Esophagus squamous epithelium (tissue), 5 donors: ENCODE data around the gene ARHGAP12. TPM values are rescaled to one million over a fixed set of nuclear protein-coding genes. Genes with fewer than 3 reads are reported as not detected.

Experiments
- DNase-seq: peaks from one replicate; lab custom pipeline; 2025; lab: John Stamatoyannopoulos, UW
- H3K27ac ChIP-seq, 4 donors: fragments of 200-600 bp; sonication (generic); one replicate each; pipeline ENCODE4 v1.5.1; 2016 to 2019; ENCODE audit warnings: mild to moderate bottlenecking in 1 of 4
- H3K27me3 ChIP-seq, 4 donors: fragments of 200-600 bp; sonication (generic); 1 replicate in 3 of 4; 2 replicates in 1 of 4; pipeline versions ENCODE4 v1.5.1 to v1.6.0; 2017 to 2021; ENCODE audit warnings: antibody characterized with exemption in 1 of 4
- H3K36me3 ChIP-seq, 3 donors: fragments of 200-600 bp; sonication (generic); one replicate each; pipeline ENCODE4 v1.5.1; 2016 to 2019
- H3K4me1 ChIP-seq, 3 donors: fragments of 200-600 bp; sonication (generic); one replicate each; pipeline ENCODE4 v1.5.1; 2017 to 2019
- H3K4me3 ChIP-seq, 4 donors: fragments of 200-600 bp; sonication (generic); 1 replicate in 3 of 4; 2 replicates in 1 of 4; pipeline ENCODE4 v1.5.1; 2016 to 2019; ENCODE audit warnings: mild to moderate bottlenecking in 2 of 4, moderate library complexity in 1 of 4
- H3K9me3 ChIP-seq, 3 donors: fragments of 200-600 bp; sonication (generic); one replicate each; pipeline ENCODE4 v1.5.1; 2016 to 2019
- CTCF ChIP-seq, 6 experiments: fragments of 450-650 bp in 4 of 6; fragments of 200-600 bp in 2 of 6; sonication (generic) in 2 of 6; IDR thresholded peaks; one replicate each; pipeline ENCODE4 v1.5.1; 2016 to 2019; ENCODE audit warnings: antibody characterized with exemption in 6 of 6, mild to moderate bottlenecking in 4 of 6, moderate library complexity in 4 of 6
- POLR2A ChIP-seq, 4 donors: fragments of 450-650 bp; IDR thresholded peaks; one replicate each; pipeline ENCODE4 v1.6.1; 2017; ENCODE audit warnings: antibody characterized with exemption in 4 of 4, mild to moderate bottlenecking in 4 of 4, moderate library complexity in 3 of 4
- WGBS, 2 donors: methylation state at CpG; one replicate each; pipeline ENCODE4 v1.1.5; 2018; 5-methylcytosine and 5-hydroxymethylcytosine counted together
- intact Hi-C: fragments of 100-400 bp; cut with DNase I; formaldehyde crosslinking; loops from one replicate; pipeline ENCODE4 v1.15.0; 2022
- total RNA-seq, 4 donors: library from RNA; depleted of rRNA; stranded (reverse); fragments of >200 nt; gene quantifications; one replicate each; pipeline ENCODE4 v1.1.0, GENCODE V29; 2016
- donor health status: DM: yes; HTN: yes; CAD: no.

ARHGAP12 gene
- total RNA-seq, 4 donors from 2014 or later, result 8.5 to 31.3 (median 16.9) TPM

- no peaks in the 10 kb centered on the region for H3K27me3 ChIP-seq
- intact Hi-C loops, result no loop called here
- DNase-seq, result no peak
- no peaks in the 10 kb centered on the region for H3K4me1 ChIP-seq
- no peak overlapping the region for H3K27ac ChIP-seq
- no peaks in the 10 kb centered on the region for H3K9me3 ChIP-seq
- TF ChIP-seq CTCF (IDR thresholded peaks at IDR 0.05), result no peak
- TF ChIP-seq POLR2A (IDR thresholded peaks at IDR 0.05), result no peak
- no peak overlapping the region for H3K4me3 ChIP-seq
- peaks cover 0 to 3% (median 0%) of the 10 kb centered on the region in 3 donors for H3K36me3 ChIP-seq
Measured at GRCh38 chr10:31847515-31847914, 81.1 kb downstream of the ARHGAP12 start.

GRCh38 chr10:31838709-31839108, 89.9 kb downstream of the ARHGAP12 start:
- Histone ChIP-seq H3K9me3 (no peaks in the 10 kb centered on the region), H3K36me3 (peaks cover 0 to 10% (median 0%) of the 10 kb centered on the region in 3 donors), H3K4me1 (no peaks in the 10 kb centered on the region), H3K27me3 (no peaks in the 10 kb centered on the region), H3K27ac (no peak overlapping the region), H3K4me3 (no peak overlapping the region)
- WGBS, 2 donors, result 93 to 97% methylated on average over 7 of the region's 7 CpGs
- intact Hi-C loops, result no loop called here
- no peak for TF ChIP-seq POLR2A (IDR thresholded peaks at IDR 0.05)
- TF ChIP-seq CTCF (IDR thresholded peaks at IDR 0.05), result no peak
- no peak for DNase-seq

GRCh38 chr10:31838065-31838464, 90.6 kb downstream of the ARHGAP12 start:
- DNase-seq, result no peak
- Histone ChIP-seq H3K27me3 (no peaks in the 10 kb centered on the region), H3K9me3 (no peaks in the 10 kb centered on the region), H3K27ac (no peak overlapping the region), H3K36me3 (peaks cover 0 to 10% (median 0%) of the 10 kb centered on the region in 3 donors), H3K4me1 (no peaks in the 10 kb centered on the region), H3K4me3 (no peak overlapping the region)
- intact Hi-C loops, result no loop called here
- WGBS, 2 donors, result 92% methylated on average over 1 of the region's 1 CpG
- no peak for TF ChIP-seq CTCF (IDR thresholded peaks at IDR 0.05)
- TF ChIP-seq POLR2A (IDR thresholded peaks at IDR 0.05), result no peak

- TF ChIP-seq CTCF (IDR thresholded peaks at IDR 0.05) (peak in 4 of 6 experiments; percentile 34 to 58 (median 44)), POLR2A (IDR thresholded peaks at IDR 0.05) (no peak)
Measured at GRCh38 chr10:31836569-31837406, 91.8 kb downstream of the ARHGAP12 start.

GRCh38 chr10:31833753-31834152, 94.9 kb downstream of the ARHGAP12 start:
- no peak for TF ChIP-seq POLR2A (IDR thresholded peaks at IDR 0.05)
- TF ChIP-seq CTCF (IDR thresholded peaks at IDR 0.05), result no peak
- no peak overlapping the region for H3K27ac ChIP-seq
- no peak for DNase-seq

More at GRCh38 chr10:31836569-31837406, 91.8 kb downstream of the ARHGAP12 start:
- no peak overlapping the region for H3K4me3 ChIP-seq
- H3K27me3 ChIP-seq, result no peaks in the 10 kb centered on the region
- intact Hi-C loops, result no loop called here
- no peak for DNase-seq
- peaks cover 0 to 10% (median 0%) of the 10 kb centered on the region in 3 donors for H3K36me3 ChIP-seq
- no peak overlapping the region for H3K27ac ChIP-seq
- no peaks in the 10 kb centered on the region for H3K9me3 ChIP-seq
- no peaks in the 10 kb centered on the region for H3K4me1 ChIP-seq
- WGBS, 2 donors, result 71 to 84% methylated on average over 9 of the region's 9 CpGs

More at GRCh38 chr10:31833753-31834152, 94.9 kb downstream of the ARHGAP12 start:
- H3K9me3 ChIP-seq, result no peaks in the 10 kb centered on the region
- no peak overlapping the region for H3K4me3 ChIP-seq
- no peaks in the 10 kb centered on the region for H3K4me1 ChIP-seq
- no peaks in the 10 kb centered on the region for H3K27me3 ChIP-seq
- intact Hi-C loops, result no loop called here
- peaks cover 0 to 2% (median 0%) of the 10 kb centered on the region in 3 donors for H3K36me3 ChIP-seq
